ENCODE data around the gene VAX1.

GRCh38 chr10:117094856-117095255 is 43.2 kb downstream of the VAX1 start:
- TF ChIP-seq CTCF (IDR thresholded peaks at IDR 0.05) (no peak), TEAD4 (CRISPR knock-in tag; IDR thresholded peaks at IDR 0.05) (no peak), IRF2 (CRISPR knock-in tag; IDR thresholded peaks at IDR 0.05; ENCODE audit: borderline replicate concordance, low read depth) (no peak), ATF6 (CRISPR knock-in tag; IDR thresholded peaks at IDR 0.05) (no peak), FOXJ3 (CRISPR knock-in tag; IDR thresholded peaks at IDR 0.05; ENCODE audit: borderline replicate concordance) (no peak), NFYB (CRISPR knock-in tag; conservative IDR thresholded peaks at IDR 0.05; ENCODE audit: low read depth) (no peak), CBFB (CRISPR knock-in tag; IDR thresholded peaks at IDR 0.05; ENCODE audit: low read depth) (no peak), ZNF232 (CRISPR knock-in tag; IDR thresholded peaks at IDR 0.05) (no peak), ZSCAN18 (CRISPR knock-in tag; IDR thresholded peaks at IDR 0.05) (no peak), TEAD1 (CRISPR knock-in tag; IDR thresholded peaks at IDR 0.05) (no peak), SMAD3 (CRISPR knock-in tag; IDR thresholded peaks at IDR 0.05; ENCODE audit: borderline replicate concordance) (no peak), MYBL2 (CRISPR knock-in tag; IDR thresholded peaks at IDR 0.05) (no peak), TP53 (CRISPR knock-in tag; IDR thresholded peaks at IDR 0.05) (no peak), ZNF138 (CRISPR knock-in tag; conservative IDR thresholded peaks at IDR 0.05) (no peak)

All from WTC11 (cell line).